ENCODE data around the gene BTG1. TPM values are rescaled to one million over a fixed set of nuclear protein-coding genes. Genes with fewer than 3 reads are reported as not detected.

Gene BTG1
- total RNA-seq, 2 donors from 2014 or later = 158 to 266 TPM

DNA sequence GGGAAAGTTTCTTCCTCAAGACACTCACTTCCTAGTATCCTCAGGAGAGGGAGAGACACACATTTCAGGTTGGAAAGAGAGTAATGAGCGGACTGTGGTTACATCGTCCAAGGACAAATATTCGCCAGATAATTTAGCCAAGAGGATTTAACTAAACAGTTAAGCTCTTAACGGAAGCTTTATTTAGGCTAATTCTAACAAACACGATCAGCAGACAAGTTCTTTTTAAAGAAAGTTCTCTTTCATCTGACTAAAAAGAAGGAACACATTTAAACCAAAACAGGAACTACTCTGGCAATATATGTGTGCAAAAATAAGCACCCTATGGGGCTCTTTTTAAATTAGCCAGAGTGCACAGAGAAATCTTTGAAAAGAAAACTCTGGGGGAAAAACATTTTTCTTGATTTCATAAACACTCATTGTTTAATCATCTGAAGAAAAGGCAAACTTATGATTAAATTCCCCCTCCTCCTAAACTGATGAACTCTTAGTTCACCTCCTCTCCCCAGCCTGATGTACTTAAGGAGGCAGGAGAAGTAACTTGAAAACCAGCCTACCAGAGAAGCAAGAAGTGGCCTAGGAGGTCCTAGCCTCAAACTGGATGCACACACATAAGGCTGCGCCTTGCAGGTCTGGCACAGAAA lies 13.3 kb upstream of the BTG1 start:
- Mint-ChIP-seq H3K36me3 (peaks cover 6 to 14% of the 10 kb centered on the region in 2 donors), H3K9me3 (peaks cover 3 to 8% of the 10 kb centered on the region in 2 donors), H3K27ac (peak overlapping the region; percentile 84 to 88)
- peak; percentile 35 to 65 for ATAC-seq
- no peak for DNase-seq (ENCODE audit: low spot score in 2 of 2)

DNA sequence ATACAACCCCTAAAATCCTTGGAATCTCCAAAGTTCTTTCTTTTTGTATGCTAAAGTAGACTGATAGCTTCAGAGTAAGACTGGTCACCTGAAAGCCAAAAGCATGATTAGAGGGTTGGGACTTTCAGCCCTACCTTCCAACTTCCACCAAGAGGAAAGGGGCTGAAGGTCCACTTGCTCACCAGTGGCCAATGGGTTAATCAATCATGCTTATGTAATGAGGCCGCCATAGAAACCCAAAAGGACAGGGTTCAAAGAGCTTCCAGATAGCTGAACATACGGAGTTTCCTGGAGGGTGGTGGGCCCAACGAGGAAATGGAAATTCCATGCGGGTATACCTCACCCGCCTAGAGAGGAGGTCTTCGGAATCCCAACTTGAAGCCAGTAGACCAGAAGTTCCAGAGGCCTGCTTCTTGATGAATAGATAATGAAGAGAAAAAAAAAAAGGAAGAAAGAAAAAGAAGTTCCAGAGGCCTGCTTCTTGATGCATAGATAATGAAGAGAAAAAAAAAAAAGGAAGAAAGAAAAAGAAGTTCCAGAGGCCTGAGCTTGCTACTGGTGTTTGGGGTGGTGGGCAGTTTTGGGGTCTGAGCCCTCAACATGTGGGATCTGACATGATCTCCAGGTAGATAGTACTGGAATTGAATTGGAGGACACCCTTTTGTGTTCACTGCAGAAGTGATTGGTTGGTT lies 11.2 kb upstream of the BTG1 start:
- Mint-ChIP-seq H3K36me3 (peaks cover 6 to 16% of the 10 kb centered on the region in 2 donors), H3K27ac (peak overlapping the region; percentile 47 to 77), H3K9me3 (peaks cover 3 to 8% of the 10 kb centered on the region in 2 donors)
- ATAC-seq (no peak), DNase-seq (ENCODE audit: low spot score in 2 of 2) (no peak)

DNA sequence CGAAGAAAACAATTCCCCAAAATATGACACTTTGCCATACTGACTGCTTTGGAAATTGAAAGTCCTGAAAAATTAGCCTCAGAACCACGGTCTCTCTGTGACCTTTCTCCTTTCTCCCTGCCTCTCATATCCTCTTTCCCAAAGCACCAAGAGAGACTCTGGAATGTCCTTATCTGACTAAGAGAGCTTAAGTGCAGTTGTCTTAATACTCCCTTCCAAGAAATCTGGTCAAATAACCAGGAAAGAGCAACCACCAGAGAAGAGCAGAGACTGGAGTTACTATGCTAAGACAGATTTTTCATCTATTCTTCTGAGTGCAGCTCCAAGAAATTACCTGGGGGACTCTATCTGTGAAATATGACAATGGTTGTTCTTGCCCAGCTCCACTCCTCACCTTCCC lies 10.5 kb upstream of the BTG1 start:
- Mint-ChIP-seq H3K9me3 (peaks cover 3 to 8% of the 10 kb centered on the region in 2 donors), H3K36me3 (peaks cover 6 to 22% of the 10 kb centered on the region in 2 donors), H3K27ac (no peak overlapping the region)
- DNase-seq (ENCODE audit: low spot score in 2 of 2) = no peak
- ATAC-seq = no peak

DNA sequence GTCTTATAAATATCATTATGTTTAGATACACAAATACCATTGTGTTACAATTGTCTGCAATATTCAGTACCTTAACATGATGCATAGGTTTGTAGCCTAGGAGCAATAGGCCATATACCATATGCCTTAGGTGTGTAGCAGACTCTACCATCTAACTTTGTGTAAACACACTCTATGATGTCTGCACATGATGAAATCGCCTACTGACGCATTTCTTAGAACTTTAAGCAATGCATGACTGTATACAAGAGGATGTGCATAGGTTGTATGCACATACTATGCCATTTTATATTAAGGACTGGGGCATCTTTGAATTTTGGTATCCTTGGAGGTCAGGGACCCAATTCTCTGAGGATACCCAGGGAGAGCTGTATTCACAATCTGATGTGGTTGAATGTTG lies 10.1 kb upstream of the BTG1 start:
- ATAC-seq (no peak), DNase-seq (ENCODE audit: low spot score in 2 of 2) (no peak)
- H3K9me3 Mint-ChIP-seq = peaks cover 3 to 8% of the 10 kb centered on the region in 2 donors
- H3K27ac Mint-ChIP-seq = no peak overlapping the region
- H3K36me3 Mint-ChIP-seq = peaks cover 6 to 25% of the 10 kb centered on the region in 2 donors

DNA sequence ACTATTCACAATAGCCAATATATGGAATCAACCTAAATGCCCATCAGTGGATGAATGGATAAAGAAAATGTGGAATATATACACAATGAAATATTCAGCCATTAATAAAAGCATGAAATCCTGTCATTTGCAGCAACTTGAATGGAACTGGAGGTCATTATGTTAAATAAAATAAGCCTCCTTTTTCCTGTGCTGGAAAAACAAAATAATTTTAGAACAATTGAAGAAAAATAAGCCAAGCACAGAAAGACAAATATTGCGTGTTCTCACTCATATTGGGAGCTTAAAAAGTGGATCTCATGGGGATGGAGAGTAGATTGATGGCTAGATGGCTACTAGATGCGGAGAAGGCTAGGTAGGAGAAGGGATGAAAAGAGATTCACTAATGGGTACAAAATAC lies 6.3 kb upstream of the BTG1 start:
- ATAC-seq (no peak), DNase-seq (ENCODE audit: low spot score in 2 of 2) (no peak)
- Mint-ChIP-seq H3K9me3 (peaks cover 2 to 5% of the 10 kb centered on the region in 2 donors), H3K36me3 (peaks cover 13 to 21% of the 10 kb centered on the region in 2 donors), H3K27ac (no peak overlapping the region)

DNA sequence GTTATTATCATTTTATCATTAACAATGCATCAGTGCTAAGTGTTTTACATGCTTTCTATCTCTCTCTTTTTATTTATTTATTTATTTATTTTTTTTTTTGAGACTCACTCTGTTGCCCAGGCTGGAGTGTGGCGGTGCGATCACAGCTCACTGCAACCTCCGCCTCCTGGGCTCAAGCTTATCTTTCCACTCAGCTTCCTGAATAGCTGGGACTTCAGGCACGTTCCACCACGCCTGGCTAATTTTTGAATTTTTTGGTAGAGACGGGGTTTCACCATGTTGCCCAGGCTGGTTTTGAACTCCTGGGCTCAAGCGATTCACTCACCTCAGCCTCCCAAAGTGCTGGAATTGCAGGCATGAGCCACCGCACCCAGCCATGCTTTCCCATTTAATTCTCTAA lies 3.9 kb upstream of the BTG1 start:
- no peak for DNase-seq (ENCODE audit: low spot score in 2 of 2)
- Mint-ChIP-seq H3K9me3 (no peaks in the 10 kb centered on the region), H3K27ac (no peak overlapping the region)

DNA sequence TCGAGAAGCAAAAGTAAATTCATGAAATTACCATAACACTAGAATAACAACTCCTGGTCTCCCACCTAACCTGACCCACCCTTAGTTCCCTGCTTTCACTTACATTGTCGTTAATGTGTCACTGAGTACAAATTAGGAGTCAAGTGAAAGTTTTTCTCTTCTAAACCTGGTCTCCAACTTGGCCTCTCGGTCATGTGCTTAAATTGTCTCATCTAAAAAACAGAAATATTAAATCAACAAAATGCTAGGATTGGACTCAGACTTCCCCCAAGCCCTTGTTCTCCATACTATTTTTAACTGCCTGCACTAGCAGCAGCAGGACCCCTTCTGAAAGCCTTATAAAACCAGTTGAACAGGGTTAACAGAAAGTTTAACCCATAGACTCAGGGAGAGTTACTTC lies 1.8 kb upstream of the BTG1 start:
- no peak for ATAC-seq
- no peak for DNase-seq (ENCODE audit: low spot score in 2 of 2)
- H3K36me3 Mint-ChIP-seq = peaks cover 45 to 52% of the 10 kb centered on the region in 2 donors
- H3K9me3 Mint-ChIP-seq = no peaks in the 10 kb centered on the region
- peak overlapping the region; percentile 99 to 100 for H3K27ac Mint-ChIP-seq

More for the DNA sequence above, 3.9 kb upstream of the BTG1 start:
- H3K36me3 Mint-ChIP-seq = peaks cover 25 to 31% of the 10 kb centered on the region in 2 donors
- ATAC-seq = no peak

DNA sequence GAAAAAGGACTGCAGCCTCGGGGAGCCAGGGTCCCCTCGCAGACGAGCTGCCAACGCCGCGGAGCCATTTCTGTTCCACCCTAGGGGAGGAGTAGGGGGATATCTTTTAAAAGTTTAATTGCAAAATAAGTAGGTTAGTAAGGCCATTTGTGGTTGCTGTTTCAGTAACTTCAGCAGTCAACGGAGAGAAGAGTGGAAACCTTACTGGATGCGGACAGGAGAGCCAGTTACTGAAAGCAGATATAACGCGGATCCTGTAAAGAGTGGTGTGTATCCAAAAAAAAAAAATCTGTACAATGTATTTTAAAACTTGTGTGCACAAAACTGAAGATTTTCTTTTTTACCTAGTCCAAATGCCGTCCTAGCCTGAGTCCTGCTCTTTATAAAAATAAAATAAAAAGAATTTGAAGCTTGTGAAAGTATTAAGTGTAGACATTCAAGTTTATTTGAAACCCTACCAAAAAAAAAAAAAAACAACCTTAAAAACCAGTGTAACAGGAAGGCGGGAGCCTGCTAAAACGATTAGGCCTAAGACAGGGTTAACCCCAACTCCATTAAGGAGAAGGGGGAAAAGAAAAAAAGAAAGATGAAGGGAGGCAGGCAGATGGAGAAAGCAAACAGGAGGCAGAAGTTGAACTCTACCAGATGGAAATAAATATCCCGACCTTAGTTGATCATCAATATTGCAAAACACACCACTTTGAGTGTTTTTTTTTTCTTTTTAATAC lies 1.0 kb upstream of the BTG1 start:
- Mint-ChIP-seq H3K36me3 (peaks cover 48 to 56% of the 10 kb centered on the region in 2 donors), H3K27ac (peak overlapping the region; percentile 99 to 100), H3K9me3 (no peaks in the 10 kb centered on the region)
- DNase-seq (ENCODE audit: low spot score in 2 of 2) (no peak), ATAC-seq (no peak)

DNA sequence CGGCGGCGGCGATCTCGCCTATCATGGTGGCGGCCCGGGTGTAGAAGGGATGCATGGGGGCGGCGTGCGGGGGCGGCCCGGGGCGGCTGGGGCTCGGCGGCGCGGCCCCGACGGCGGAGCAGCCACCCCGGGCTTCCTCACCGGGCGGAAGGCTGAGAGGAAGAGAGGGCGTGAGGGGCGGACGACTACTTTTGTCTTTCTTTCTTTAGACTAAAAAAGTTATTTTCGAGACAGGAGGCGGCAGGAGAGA lies 240 bp downstream of the BTG1 start:
- Mint-ChIP-seq H3K9me3 (no peaks in the 10 kb centered on the region), H3K36me3 (peaks cover 56 to 58% of the 10 kb centered on the region in 2 donors), H3K27ac (peak overlapping the region; percentile 99 to 100)
- DNase-seq (ENCODE audit: low spot score in 2 of 2) (no peak), ATAC-seq (peak; percentile 6 to 19)

DNA sequence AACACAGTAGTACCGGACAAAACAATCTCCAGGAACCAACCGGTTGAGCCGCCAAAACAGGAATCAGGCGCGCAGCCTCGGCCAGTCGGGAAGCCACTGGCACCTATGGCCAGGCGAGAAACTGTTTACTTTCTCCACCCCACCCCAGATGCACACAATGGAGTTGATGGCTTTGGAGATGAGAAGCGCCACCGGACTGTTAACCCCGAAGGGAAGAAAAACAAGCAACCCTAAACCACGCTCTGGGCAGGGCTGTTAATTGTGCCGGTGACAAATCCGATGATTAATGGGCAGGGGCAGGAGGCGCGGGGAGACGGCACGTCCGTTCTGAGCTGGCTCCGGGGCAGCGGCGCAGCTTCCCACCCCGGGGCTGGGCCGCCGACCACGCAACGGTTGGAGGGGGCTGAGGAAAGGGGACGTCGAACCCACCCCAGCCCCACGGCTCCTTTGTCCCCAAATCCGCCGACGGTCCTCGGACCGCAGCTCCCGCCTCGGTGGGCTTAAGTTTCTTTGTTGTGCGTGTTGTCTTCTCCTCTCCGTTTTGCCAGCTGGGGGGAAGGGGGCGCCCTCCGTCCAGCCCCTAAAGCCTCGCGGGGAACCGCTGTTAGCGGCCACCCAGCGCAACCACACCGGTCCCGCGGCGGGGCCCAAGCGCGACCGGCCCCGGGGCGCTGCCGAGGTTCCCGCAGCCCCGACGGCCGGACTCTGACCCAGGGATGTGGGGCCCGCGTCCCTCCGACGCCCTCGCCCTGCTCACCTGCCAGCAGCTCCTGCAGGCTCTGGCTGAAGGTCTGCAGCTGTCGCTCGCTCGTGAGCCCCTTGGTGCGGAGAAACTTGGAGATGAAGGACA lies 790 bp downstream of the BTG1 start:
- peak overlapping the region; percentile 99 to 100 for H3K27ac Mint-ChIP-seq
- ATAC-seq = peak; percentile 1 to 28
- no peaks in the 10 kb centered on the region for H3K9me3 Mint-ChIP-seq
- DNase-seq (ENCODE audit: low spot score in 2 of 2) = peak; percentile 45 to 80
- peaks cover 61 to 63% of the 10 kb centered on the region in 2 donors for H3K36me3 Mint-ChIP-seq

DNA sequence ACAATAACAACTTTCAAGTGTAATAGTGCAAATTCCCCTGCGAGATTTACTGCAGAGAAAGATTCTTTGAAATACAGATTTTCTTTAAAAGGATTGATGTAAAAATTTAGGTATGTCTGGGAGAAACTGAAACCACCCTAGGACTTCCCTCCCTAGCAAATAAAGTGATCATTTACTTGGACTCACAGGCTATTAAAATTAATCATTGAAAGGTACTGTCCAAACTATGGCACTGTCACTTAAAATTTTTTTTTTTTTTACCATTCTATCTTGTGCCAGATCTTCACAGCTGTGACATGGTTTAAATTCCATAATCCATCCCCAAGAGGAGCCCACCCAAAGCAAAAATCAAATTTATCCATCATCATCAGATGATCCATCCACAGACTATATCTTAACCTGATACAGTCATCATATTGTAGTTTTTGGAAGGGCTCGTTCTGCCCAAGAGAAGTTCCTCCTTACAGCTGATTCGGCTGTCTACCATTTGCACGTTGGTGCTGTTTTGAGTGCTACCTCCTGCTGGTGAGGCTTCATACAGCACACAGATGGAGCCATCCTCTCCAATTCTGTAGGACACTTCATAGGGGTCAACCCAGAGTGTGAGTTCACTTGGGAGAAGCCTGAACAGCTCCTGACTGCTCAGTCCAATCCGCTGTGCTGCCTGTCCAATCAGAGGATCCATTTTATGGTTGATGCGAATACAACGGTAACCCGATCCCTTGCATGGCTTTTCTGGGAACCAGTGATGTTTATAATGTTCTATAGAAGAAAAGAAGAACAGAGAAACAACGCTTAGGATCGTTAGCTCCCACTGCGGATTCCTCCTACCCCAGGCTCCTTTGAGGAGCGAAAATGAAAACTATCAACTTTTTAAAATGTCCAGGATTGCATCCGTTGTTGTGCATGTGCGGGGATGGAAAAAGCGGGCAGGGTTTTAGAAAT lies 1.7 kb downstream of the BTG1 start:
- peaks cover 65 to 68% of the 10 kb centered on the region in 2 donors for H3K36me3 Mint-ChIP-seq
- H3K9me3 Mint-ChIP-seq = no peaks in the 10 kb centered on the region
- DNase-seq (ENCODE audit: low spot score in 2 of 2) (peak; percentile 66 to 76), ATAC-seq (peak; percentile 44 to 47)
- peak overlapping the region; percentile 99 to 100 for H3K27ac Mint-ChIP-seq

DNA sequence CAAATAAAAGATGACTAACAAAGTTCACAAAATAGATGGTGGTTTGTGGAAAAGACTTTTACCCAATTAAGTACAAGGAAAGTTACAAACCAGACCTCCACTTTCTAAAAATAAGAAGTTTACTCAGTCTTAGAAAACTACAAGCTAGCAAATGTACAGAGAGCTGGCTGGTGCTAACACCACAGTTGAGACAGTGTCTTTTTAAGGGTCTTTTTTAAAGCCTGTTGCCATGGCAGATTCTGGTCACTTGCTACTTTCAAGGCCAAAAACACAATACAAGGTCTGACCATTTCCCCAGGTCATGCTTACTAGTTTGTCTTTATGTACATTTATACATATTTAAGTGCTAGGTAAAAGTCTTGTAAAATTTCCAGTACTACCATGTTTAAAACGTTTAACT lies 2.4 kb downstream of the BTG1 start:
- Mint-ChIP-seq H3K36me3 (peaks cover 68 to 70% of the 10 kb centered on the region in 2 donors), H3K27ac (peak overlapping the region; percentile 99 to 100), H3K9me3 (no peaks in the 10 kb centered on the region)
- ATAC-seq (no peak), DNase-seq (ENCODE audit: low spot score in 2 of 2) (no peak)

DNA sequence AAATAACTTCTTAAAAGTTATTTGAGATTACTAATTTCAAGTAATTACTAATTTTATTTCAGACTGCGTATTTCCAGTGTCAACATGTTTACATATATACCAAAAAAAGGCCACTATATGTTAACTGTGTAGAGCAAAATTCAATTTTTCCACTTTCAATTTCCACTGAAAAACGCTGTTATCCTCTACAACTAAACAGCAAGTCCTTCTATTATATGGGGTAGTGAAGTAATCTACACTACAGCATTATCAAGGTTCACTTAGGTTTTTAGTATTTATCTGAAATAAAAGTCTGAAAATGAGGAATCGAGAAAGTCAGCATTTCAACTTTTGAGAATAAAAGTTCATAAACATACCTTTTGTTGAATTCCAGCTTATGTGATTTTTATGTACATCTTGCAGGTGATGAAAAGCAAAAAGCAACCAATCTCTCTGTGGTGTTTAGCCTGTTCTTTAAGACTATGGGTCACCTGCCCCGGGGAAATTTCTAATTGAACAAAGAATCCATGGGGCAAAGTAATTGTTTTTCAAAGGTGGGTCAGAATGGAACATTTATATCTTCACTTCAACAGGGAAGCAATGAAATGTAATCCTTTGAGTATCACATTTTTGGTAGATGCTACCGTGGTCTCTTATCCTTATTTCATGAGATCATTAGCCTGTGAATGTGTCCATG lies 3.3 kb downstream of the BTG1 start:
- no peaks in the 10 kb centered on the region for H3K9me3 Mint-ChIP-seq
- ATAC-seq (no peak), DNase-seq (ENCODE audit: low spot score in 2 of 2) (no peak)
- H3K27ac Mint-ChIP-seq = peak overlapping the region; percentile 97 to 99
- peaks cover 68 to 74% of the 10 kb centered on the region in 2 donors for H3K36me3 Mint-ChIP-seq

DNA sequence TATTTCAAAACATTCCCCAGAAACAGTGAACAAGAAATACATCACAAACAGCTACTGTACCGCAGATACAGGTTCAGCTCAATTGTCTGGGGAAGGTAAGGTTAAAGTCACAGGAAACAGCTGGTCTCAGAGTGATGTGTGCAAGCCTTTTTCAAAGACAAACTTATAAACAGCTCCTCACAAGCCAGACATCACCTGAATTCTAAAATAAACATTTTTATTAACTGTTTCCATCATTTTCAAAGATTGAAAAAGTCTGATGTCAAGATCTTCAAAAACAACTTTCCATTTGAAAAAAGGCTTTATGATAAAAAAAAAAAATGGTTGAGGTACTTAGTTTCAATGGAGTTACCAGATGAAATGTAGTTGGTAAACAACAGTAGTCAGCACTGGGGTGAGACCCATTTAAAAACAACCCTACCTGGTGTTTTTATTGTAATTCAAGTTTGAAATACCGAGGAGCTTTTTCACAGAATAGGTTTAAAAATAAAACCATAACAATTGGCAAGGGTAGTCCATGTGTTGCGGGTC lies 4.0 kb downstream of the BTG1 start:
- no peak for DNase-seq (ENCODE audit: low spot score in 2 of 2)
- no peaks in the 10 kb centered on the region for H3K9me3 Mint-ChIP-seq
- peaks cover 61 to 74% of the 10 kb centered on the region in 2 donors for H3K36me3 Mint-ChIP-seq
- no peak for ATAC-seq
- H3K27ac Mint-ChIP-seq = peak overlapping the region; percentile 91 to 99
